Esophagus muscularis mucosa (tissue), 4 donors: ENCODE measurements around the gene TRAF5.

Source experiments
- CTCF ChIP-seq, 3 experiments: fragments of 200-600 bp in 2 of 3; fragments of 450-650 bp in 1 of 3; sonication (generic) in 2 of 3; IDR thresholded peaks; one replicate each; pipeline ENCODE4 v1.5.1; 2017 to 2019; ENCODE audit warnings: antibody characterized with exemption in 3 of 3, mild to moderate bottlenecking in 2 of 3, moderate library complexity in 1 of 3
- EP300 ChIP-seq: sonication (generic); formaldehyde crosslinking; IDR thresholded peaks from one replicate; pipeline ENCODE4 v1.6.1; 2017; ENCODE audit warnings: antibody characterized with exemption
- POLR2A ChIP-seq: fragments of 450-650 bp; IDR thresholded peaks from one replicate; pipeline ENCODE4 v1.6.1; 2017; ENCODE audit warnings: antibody characterized with exemption, moderate library complexity, mild to moderate bottlenecking, low read depth

- TF ChIP-seq CTCF (IDR thresholded peaks at IDR 0.05) (no peak), EP300 (no peak), POLR2A (no peak)
Measured at GRCh38 chr1:211340622-211341507, 14.2 kb downstream of the TRAF5 start.
